Fibroblast of upper back skin (primary cell): ENCODE measurements around the gene CRTC2.
"Not testable (repeated sequence)": the region's sequence is repeated elsewhere in the genome, so short reads cannot be mapped to it uniquely, and the experiment has no call there.

Experiments used
- DNase-seq: peaks from one replicate; pipeline ENCODE4 v3.0.0-alpha.2; 2013

CRTC2 gene

GRCh38 chr1:153922972-153923925 is 35.2 kb downstream of the CRTC2 start, which contains the start of gene GATAD2B:
Gene GATAD2B, minus strand, starts transcription at chr1:153922972. Its CDS starts 94,625 bp downstream, at chr1:153828347.
- peak; percentile 100 for DNase-seq

- peak; percentile 29 for DNase-seq
Observed at GRCh38 chr1:153922076-153922971, 36.1 kb downstream of the CRTC2 start.

GRCh38 chr1:153921803-153922075 is 36.7 kb downstream of the CRTC2 start:
- no peak for DNase-seq

- DNase-seq = no peak
Observed at GRCh38 chr1:153921080-153921802, 37.2 kb downstream of the CRTC2 start.

GRCh38 chr1:153919876-153920852 is 38.2 kb downstream of the CRTC2 start:
- peak; percentile 33 for DNase-seq

- no peak for DNase-seq
Observed at GRCh38 chr1:153916297-153916696, 42.1 kb downstream of the CRTC2 start.

GRCh38 chr1:153912349-153912748 is 46.1 kb downstream of the CRTC2 start:
- no peak for DNase-seq

- DNase-seq = not testable (repeated sequence)
Observed at GRCh38 chr1:153910560-153910959, 47.9 kb downstream of the CRTC2 start.

GRCh38 chr1:153908071-153908470 is 50.3 kb downstream of the CRTC2 start:
- DNase-seq = no peak

- DNase-seq = no peak
Observed at GRCh38 chr1:153907134-153907533, 51.3 kb downstream of the CRTC2 start.

GRCh38 chr1:153906396-153906795 is 52.0 kb downstream of the CRTC2 start:
- no peak for DNase-seq

GRCh38 chr1:153905908-153906307 is 52.5 kb downstream of the CRTC2 start:
- not testable (repeated sequence) for DNase-seq

GRCh38 chr1:153903841-153904455 is 54.5 kb downstream of the CRTC2 start:
- no peak for DNase-seq

- no peak for DNase-seq
Observed at GRCh38 chr1:153899509-153899908, 58.9 kb downstream of the CRTC2 start.
